PFSK-1 (cell line): ENCODE results near the gene SNRPF.

Source experiments
- FOXP2 ChIP-seq: optimal IDR thresholded peaks from 2 replicates; pipeline ENCODE3; 2011; ENCODE audit warnings: borderline replicate concordance, control low read depth, inconsistent platforms; ENCODE audit not compliant: insufficient read depth; ENCODE audit errors: extremely low read length, extremely low read depth
- POLR2AphosphoS5 ChIP-seq: IDR thresholded peaks from 2 replicates; pipeline ENCODE4 v1.6.1; 2012; ENCODE audit warnings: low read depth, mild to moderate bottlenecking, control low read depth, low read length, moderate library complexity
- REST ChIP-seq, 2 experiments: IDR thresholded peaks; 2 replicates each; pipeline versions ENCODE4 v1.6.1 to v1.8.0; 2011 to 2012; ENCODE audit warnings: low read depth in 2 of 2, low read length in 2 of 2, control low read depth in 1 of 2, inconsistent platforms in 1 of 2, mild to moderate bottlenecking in 1 of 2, moderate library complexity in 1 of 2; ENCODE audit not compliant: insufficient read depth in 1 of 2
- SIN3A ChIP-seq: IDR thresholded peaks from 2 replicates; pipeline ENCODE4 v1.6.1; 2012; ENCODE audit warnings: mild to moderate bottlenecking, low read length, moderate library complexity, borderline replicate concordance; ENCODE audit not compliant: insufficient read depth
- TAF1 ChIP-seq: IDR thresholded peaks from 2 replicates; pipeline ENCODE4 v1.6.1; 2012; ENCODE audit warnings: low read length, control low read depth, borderline replicate concordance; ENCODE audit not compliant: insufficient read depth

The SNRPF gene

GRCh38 chr12:95884998-95885397 is 26.2 kb downstream of the SNRPF start:
- TF ChIP-seq TAF1 = no peak
- no peak for TF ChIP-seq SIN3A

DNA sequence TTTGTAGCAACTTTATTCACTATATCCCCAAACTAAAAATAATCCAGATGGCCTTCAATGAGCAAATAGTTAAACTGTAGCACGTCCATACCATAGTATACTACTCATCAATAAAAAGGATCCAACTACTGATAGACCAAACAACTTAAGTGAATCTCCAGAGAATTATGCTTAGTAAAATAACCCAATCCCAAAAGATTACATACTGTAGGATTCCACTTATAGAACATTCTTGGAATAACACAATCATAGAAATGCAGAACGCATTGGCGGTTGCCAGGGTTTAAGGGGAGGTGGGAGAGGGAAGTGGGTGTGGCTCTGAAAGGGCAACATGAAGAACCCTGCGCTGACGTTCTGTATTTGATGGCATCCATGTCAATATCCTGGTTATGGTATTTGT is 28.6 kb downstream of the SNRPF start:
- TF ChIP-seq REST (IDR thresholded peaks at IDR 0.05; ENCODE audit: insufficient read depth in 1 of 2, low read depth in 2 of 2, low read length in 2 of 2) = no peak
- no peak for TF ChIP-seq TAF1
- TF ChIP-seq SIN3A = no peak
- no peak for TF ChIP-seq FOXP2
- no peak for TF ChIP-seq POLR2AphosphoS5

DNA sequence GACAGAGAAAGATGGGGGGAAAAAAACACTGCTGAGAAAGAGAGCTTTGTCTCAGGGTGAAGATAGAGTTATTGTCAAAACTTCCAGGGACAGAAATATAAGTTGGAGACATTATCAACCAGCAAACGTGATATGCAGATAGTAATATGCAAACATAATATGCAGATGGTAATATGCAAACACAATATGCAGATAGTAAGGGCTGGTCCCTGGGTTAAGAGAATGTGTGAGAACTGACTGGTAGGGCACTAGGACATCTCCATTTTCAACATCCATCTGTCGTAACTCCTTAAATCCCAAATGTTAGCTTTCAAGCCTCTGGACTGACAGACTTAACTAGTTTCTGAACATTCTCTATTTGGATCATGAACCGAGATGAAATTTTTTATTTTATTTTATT is 32.2 kb downstream of the SNRPF start:
- TF ChIP-seq REST (IDR thresholded peaks at IDR 0.05; ENCODE audit: insufficient read depth in 1 of 2, low read depth in 2 of 2, low read length in 2 of 2) = no peak
- no peak for TF ChIP-seq TAF1
- TF ChIP-seq FOXP2 = no peak
- no peak for TF ChIP-seq POLR2AphosphoS5
- no peak for TF ChIP-seq SIN3A

DNA sequence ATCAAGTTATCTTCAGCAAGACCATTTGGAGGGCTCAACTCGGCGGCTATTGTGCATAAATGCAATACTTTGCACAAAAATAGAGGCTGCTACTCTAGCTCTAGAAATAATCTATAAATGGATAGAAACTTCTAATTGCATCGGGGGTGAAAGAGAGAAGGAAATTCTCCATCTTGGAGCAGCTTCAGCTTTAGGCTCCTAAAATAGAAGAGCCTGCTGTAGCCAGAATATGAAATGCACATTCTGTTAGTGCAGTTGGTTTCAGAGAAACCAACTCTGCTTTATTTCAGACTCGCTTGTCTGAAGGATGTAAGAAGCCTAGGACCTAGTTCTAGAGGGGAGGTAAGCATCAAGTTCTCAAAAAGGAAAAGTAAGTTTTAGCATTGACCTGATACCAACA is 38.1 kb downstream of the SNRPF start:
- TF ChIP-seq TAF1 (no peak), SIN3A (no peak), POLR2AphosphoS5 (no peak), REST (IDR thresholded peaks at IDR 0.05; ENCODE audit: insufficient read depth in 1 of 2, low read depth in 2 of 2, low read length in 2 of 2) (no peak), FOXP2 (no peak)

- TF ChIP-seq TAF1 (no peak), REST (IDR thresholded peaks at IDR 0.05; ENCODE audit: insufficient read depth in 1 of 2, low read depth in 2 of 2, low read length in 2 of 2) (no peak), SIN3A (no peak), FOXP2 (no peak), POLR2AphosphoS5 (no peak)
Measured at GRCh38 chr12:95898081-95898480, 39.3 kb downstream of the SNRPF start.
